SK-N-SH treated with all-trans-retinoic acid at 6 μM for 48 hours (cell line): ENCODE measurements around the gene CDK14.

Experiments used
- ATAC-seq: fragments of 200-7000 bp; cut with Tn5 transposase; 3 replicates; pipeline ENCODE4 v1.9.1; 2020; ENCODE audit warnings: mild to moderate bottlenecking, moderate library complexity
- ARNTL ChIP-seq: fragments of 450-650 bp; formaldehyde crosslinking; IDR thresholded peaks from 2 replicates; pipeline ENCODE4 v1.5.0; 2020; ENCODE audit warnings: low read depth, mild to moderate bottlenecking, moderate library complexity, borderline replicate concordance
- BACH2 ChIP-seq: fragments of 250-450 bp; sonication (Bioruptor Pico); IDR thresholded peaks from 2 replicates; pipeline ENCODE4 v1.9.0; 2021; ENCODE audit warnings: mild to moderate bottlenecking, borderline replicate concordance
- CREB5 ChIP-seq: fragments of 250-450 bp; sonication (Bioruptor Pico); IDR thresholded peaks from 2 replicates; pipeline ENCODE4 v1.5.1; 2020; ENCODE audit warnings: low read depth, mild to moderate bottlenecking, moderate library complexity
- CSDC2 ChIP-seq: fragments of 250-450 bp; sonication (Bioruptor Pico); IDR thresholded peaks from 2 replicates; pipeline ENCODE4 v1.5.0; 2020; ENCODE audit warnings: mild to moderate bottlenecking, moderate library complexity
- CSRNP3 ChIP-seq: fragments of 250-450 bp; sonication (Bioruptor Pico); IDR thresholded peaks from 2 replicates; pipeline ENCODE4 v1.5.1; 2021; ENCODE audit warnings: mild to moderate bottlenecking, moderate library complexity
- ESRRG ChIP-seq: fragments of 250-450 bp; sonication (Bioruptor Pico); IDR thresholded peaks from 2 replicates; pipeline ENCODE4 v1.6.1; 2021; ENCODE audit warnings: mild to moderate bottlenecking
- GLIS3 ChIP-seq: fragments of 250-450 bp; sonication (Bioruptor Pico); IDR thresholded peaks from 2 replicates; pipeline ENCODE4 v1.5.0; 2020; ENCODE audit warnings: mild to moderate bottlenecking, moderate library complexity
- ISL1 ChIP-seq: fragments of 250-450 bp; sonication (Bioruptor Pico); IDR thresholded peaks from 2 replicates; pipeline ENCODE4 v2.1.2; 2022; ENCODE audit warnings: mild to moderate bottlenecking, moderate library complexity
- OSR1 ChIP-seq: fragments of 250-450 bp; sonication (Bioruptor Pico); IDR thresholded peaks from 2 replicates; pipeline ENCODE4 v1.8.0; 2022; ENCODE audit warnings: moderate library complexity, mild to moderate bottlenecking, inconsistent platforms
- PATZ1 ChIP-seq: fragments of 250-450 bp; sonication (Bioruptor Pico); IDR thresholded peaks from 2 replicates; pipeline ENCODE4 v1.8.0; 2020; ENCODE audit warnings: mild to moderate bottlenecking, moderate library complexity, borderline replicate concordance
- POU6F1 ChIP-seq: fragments of 250-450 bp; sonication (Bioruptor Pico); IDR thresholded peaks from 2 replicates; pipeline ENCODE4 v1.8.0; 2021; ENCODE audit warnings: low read depth, mild to moderate bottlenecking, moderate library complexity, borderline replicate concordance
- PPARA ChIP-seq: fragments of 250-450 bp; sonication (Bioruptor Pico); IDR thresholded peaks from 2 replicates; pipeline ENCODE4 v1.5.0; 2020; ENCODE audit warnings: mild to moderate bottlenecking, borderline replicate concordance
- RARB ChIP-seq: fragments of 250-450 bp; sonication (Bioruptor Pico); IDR thresholded peaks from 2 replicates; pipeline ENCODE4 v1.8.0; 2021; ENCODE audit warnings: mild to moderate bottlenecking, moderate library complexity
- TCF4 ChIP-seq: fragments of 250-450 bp; sonication (Bioruptor Pico); IDR thresholded peaks from 2 replicates; pipeline ENCODE4 v1.8.0; 2021; ENCODE audit warnings: mild to moderate bottlenecking, moderate library complexity, borderline replicate concordance
- TOX ChIP-seq: fragments of 250-450 bp; sonication (Bioruptor Pico); IDR thresholded peaks from 2 replicates; pipeline ENCODE4 v1.8.0; 2021; ENCODE audit warnings: mild to moderate bottlenecking, moderate library complexity, borderline replicate concordance
- ZC3H10 ChIP-seq: fragments of 250-450 bp; sonication (Bioruptor Pico); IDR thresholded peaks from 2 replicates; pipeline ENCODE4 v1.5.1; 2021; ENCODE audit warnings: mild to moderate bottlenecking, moderate library complexity
- ZFP3 ChIP-seq: fragments of 250-450 bp; sonication (Bioruptor Pico); IDR thresholded peaks from 2 replicates; pipeline ENCODE4 v1.5.0; 2020; ENCODE audit warnings: mild to moderate bottlenecking, moderate library complexity
- ZFP30 ChIP-seq: fragments of 450-650 bp; formaldehyde crosslinking; IDR thresholded peaks from 2 replicates; pipeline ENCODE4 v1.5.0; 2022; ENCODE audit warnings: mild to moderate bottlenecking, moderate library complexity
- ZNF565 ChIP-seq: fragments of 450-650 bp; formaldehyde crosslinking; conservative IDR thresholded peaks from 2 replicates; pipeline ENCODE4 v1.5.0; 2020; ENCODE audit warnings: low read depth, mild to moderate bottlenecking, moderate library complexity
- ZNF70 ChIP-seq: fragments of 450-650 bp; formaldehyde crosslinking; IDR thresholded peaks from 2 replicates; pipeline ENCODE4 v1.5.0; 2020; ENCODE audit warnings: mild to moderate bottlenecking, moderate library complexity
- ZNF8 ChIP-seq: fragments of 450-650 bp; formaldehyde crosslinking; IDR thresholded peaks from 2 replicates; pipeline ENCODE4 v1.5.0; 2020; ENCODE audit warnings: mild to moderate bottlenecking, moderate library complexity

Gene CDK14

GRCh38 chr7:91064052-91064451, 467.9 kb downstream of the CDK14 start:
- ATAC-seq = no peak
- TF ChIP-seq RARB (CRISPR knock-in tag) = no peak
- no peak for TF ChIP-seq ESRRG (CRISPR knock-in tag)
- TF ChIP-seq PPARA (CRISPR knock-in tag) = no peak
- no peak for TF ChIP-seq ARNTL (CRISPR knock-in tag)
- no peak for TF ChIP-seq ZFP3
- no peak for TF ChIP-seq ZNF70 (CRISPR knock-in tag)
- no peak for TF ChIP-seq CSDC2 (CRISPR knock-in tag)
- TF ChIP-seq GLIS3 (CRISPR knock-in tag) = no peak
- no peak for TF ChIP-seq CREB5
- TF ChIP-seq BACH2 (CRISPR knock-in tag) = no peak

GRCh38 chr7:91064938-91065337, 468.8 kb downstream of the CDK14 start:
- ATAC-seq = no peak
- no peak for TF ChIP-seq PATZ1 (CRISPR knock-in tag)
- no peak for TF ChIP-seq RARB (CRISPR knock-in tag)
- no peak for TF ChIP-seq TCF4 (CRISPR knock-in tag)
- no peak for TF ChIP-seq OSR1
- TF ChIP-seq POU6F1 (CRISPR knock-in tag) = no peak
- TF ChIP-seq ZC3H10 = no peak
- no peak for TF ChIP-seq TOX (CRISPR knock-in tag)
- no peak for TF ChIP-seq CREB5
- no peak for TF ChIP-seq ISL1 (CRISPR knock-in tag)
- TF ChIP-seq CSRNP3 (CRISPR knock-in tag) = no peak
- TF ChIP-seq ZNF565 (CRISPR knock-in tag) = no peak
- no peak for TF ChIP-seq ZNF8 (CRISPR knock-in tag)
- TF ChIP-seq ZFP30 (CRISPR knock-in tag) = no peak
- no peak for TF ChIP-seq BACH2 (CRISPR knock-in tag)
- no peak for TF ChIP-seq ZFP3
- no peak for TF ChIP-seq CSDC2 (CRISPR knock-in tag)
- no peak for TF ChIP-seq ESRRG (CRISPR knock-in tag)

- no peak for ATAC-seq
- no peak for TF ChIP-seq PPARA (CRISPR knock-in tag)
- no peak for TF ChIP-seq ZFP30 (CRISPR knock-in tag)
- TF ChIP-seq ZC3H10 = no peak
- TF ChIP-seq ESRRG (CRISPR knock-in tag) = no peak
- no peak for TF ChIP-seq OSR1
- no peak for TF ChIP-seq PATZ1 (CRISPR knock-in tag)
- TF ChIP-seq ISL1 (CRISPR knock-in tag) = no peak
- no peak for TF ChIP-seq ZNF565 (CRISPR knock-in tag)
- TF ChIP-seq GLIS3 (CRISPR knock-in tag) = no peak
- TF ChIP-seq BACH2 (CRISPR knock-in tag) = no peak
- no peak for TF ChIP-seq CREB5
These were observed 470.5 kb downstream of the CDK14 start for GRCh38 chr7:91066627-91067026.
